ENCODE results near the gene MACROD2.

DNA sequence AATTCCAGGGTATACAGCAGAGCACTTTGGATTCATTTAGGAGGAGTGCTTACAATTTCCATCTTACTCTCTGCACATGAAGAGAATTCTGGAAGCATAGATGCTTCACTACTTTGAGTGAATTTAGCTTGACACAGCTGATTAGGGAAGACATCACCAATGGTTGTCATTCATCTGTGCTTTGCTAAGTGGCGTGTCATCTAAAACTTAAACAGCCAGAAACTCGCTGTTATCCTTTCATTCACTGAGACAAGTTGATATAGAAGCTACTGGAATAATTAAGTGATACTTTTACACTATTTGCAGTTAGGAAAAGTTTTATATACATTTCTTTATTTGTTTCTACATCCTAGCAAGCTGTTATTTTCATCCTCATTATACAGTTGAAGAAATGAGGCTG lies 977.4 kb downstream of the MACROD2 start:
- no peak for TF ChIP-seq POLR2A (IDR thresholded peaks at IDR 0.05)
- TF ChIP-seq, protein P1, sequence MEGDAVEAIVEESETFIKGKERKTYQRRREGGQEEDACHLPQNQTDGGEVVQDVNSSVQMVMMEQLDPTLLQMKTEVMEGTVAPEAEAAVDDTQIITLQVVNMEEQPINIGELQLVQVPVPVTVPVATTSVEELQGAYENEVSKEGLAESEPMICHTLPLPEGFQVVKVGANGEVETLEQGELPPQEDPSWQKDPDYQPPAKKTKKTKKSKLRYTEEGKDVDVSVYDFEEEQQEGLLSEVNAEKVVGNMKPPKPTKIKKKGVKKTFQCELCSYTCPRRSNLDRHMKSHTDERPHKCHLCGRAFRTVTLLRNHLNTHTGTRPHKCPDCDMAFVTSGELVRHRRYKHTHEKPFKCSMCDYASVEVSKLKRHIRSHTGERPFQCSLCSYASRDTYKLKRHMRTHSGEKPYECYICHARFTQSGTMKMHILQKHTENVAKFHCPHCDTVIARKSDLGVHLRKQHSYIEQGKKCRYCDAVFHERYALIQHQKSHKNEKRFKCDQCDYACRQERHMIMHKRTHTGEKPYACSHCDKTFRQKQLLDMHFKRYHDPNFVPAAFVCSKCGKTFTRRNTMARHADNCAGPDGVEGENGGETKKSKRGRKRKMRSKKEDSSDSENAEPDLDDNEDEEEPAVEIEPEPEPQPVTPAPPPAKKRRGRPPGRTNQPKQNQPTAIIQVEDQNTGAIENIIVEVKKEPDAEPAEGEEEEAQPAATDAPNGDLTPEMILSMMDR (IDR thresholded peaks at IDR 0.05), result no peak
- TF ChIP-seq EP300 (IDR thresholded peaks at IDR 0.05), result no peak

Data from tibial nerve (tissue), 4 donors.